OCI-LY7 (cell line): ENCODE results near the gene SLC4A5. TPM values are rescaled to one million over a fixed set of nuclear protein-coding genes. Genes with fewer than 3 reads are reported as not detected.

Experiments
- BruUV-seq: library from RNA; stranded (reverse); fragments of 400-500 nt; replicated peaks from 2 replicates; lab custom pipeline; 2021; lab: Mats Ljungman, UMichigan
- CTCF ChIA-PET: fragments of 300-600 bp; sonication (Branson Sonifier 250); formaldehyde crosslinking; loops from one replicate; lab custom pipeline; 2022; ENCODE audit warnings: antibody characterized with exemption; ENCODE audit not compliant: unreplicated experiment; lab: Charles Lee
- POLR2A ChIA-PET: fragments of 300-600 bp; sonication (Branson Sonifier 250); formaldehyde crosslinking; loops from one replicate; lab custom pipeline; 2022; ENCODE audit warnings: antibody characterized with exemption; lab: Charles Lee
- DNase-seq: peaks from one replicate; pipeline ENCODE4 v3.0.0-alpha.2; 2015; ENCODE audit warnings: low spot score
- H2AFZ ChIP-seq: fragments of 200-600 bp; sonication (generic), shearing (Covaris generic); 2 replicates; pipeline ENCODE4 v1.6.1; 2014; ENCODE audit warnings: mild to moderate bottlenecking, antibody characterized with exemption, low read length, moderate library complexity
- H3K27ac ChIP-seq: fragments of 200-600 bp; sonication (generic); 2 replicates; pipeline ENCODE4 v1.5.1; 2014; ENCODE audit warnings: mixed run types, low read depth, mild to moderate bottlenecking, moderate library complexity, low read length, inconsistent platforms; ENCODE audit not compliant: poor library complexity, severe bottlenecking
- H3K36me3 ChIP-seq: fragments of 200-600 bp; sonication (generic); 2 replicates; pipeline ENCODE4 v1.6.1; 2014; ENCODE audit warnings: mild to moderate bottlenecking, antibody characterized with exemption, low read length, moderate library complexity, mixed read lengths; ENCODE audit not compliant: insufficient read depth
- H3K4me1 ChIP-seq: fragments of 200-600 bp; sonication (generic); 2 replicates; pipeline ENCODE4 v1.5.1; 2014; ENCODE audit warnings: mild to moderate bottlenecking, low read length; ENCODE audit not compliant: insufficient read depth, poor library complexity, severe bottlenecking
- H3K4me2 ChIP-seq: fragments of 200-600 bp; sonication (generic); 2 replicates; pipeline ENCODE4 v1.6.1; 2014; ENCODE audit warnings: mild to moderate bottlenecking, low read length
- H3K4me3 ChIP-seq: fragments of 200-600 bp; sonication (generic); 2 replicates; pipeline ENCODE4 v1.5.1; 2014; ENCODE audit warnings: mild to moderate bottlenecking, low read depth, low read length; ENCODE audit not compliant: poor library complexity, severe bottlenecking
- H3K79me2 ChIP-seq: fragments of 200-600 bp; sonication (generic); 2 replicates; pipeline ENCODE4 v1.6.1; 2016; ENCODE audit warnings: low read depth, mild to moderate bottlenecking, low read length, moderate library complexity, mixed read lengths; ENCODE audit not compliant: insufficient read depth
- H3K9me2 ChIP-seq: fragments of 200-600 bp; sonication (generic); 2 replicates; pipeline ENCODE4 v1.6.1; 2016; ENCODE audit warnings: mild to moderate bottlenecking, low read length, mixed read lengths; ENCODE audit not compliant: insufficient read depth
- H3K9me3 ChIP-seq: fragments of 200-600 bp; sonication (generic); 2 replicates; pipeline ENCODE4 v1.6.1; 2014; ENCODE audit warnings: mild to moderate bottlenecking, mixed run types, low read length, mixed read lengths
- H4K20me1 ChIP-seq: fragments of 200-600 bp; sonication (generic); 2 replicates; pipeline ENCODE4 v1.6.1; 2014; ENCODE audit warnings: mild to moderate bottlenecking, antibody characterized with exemption, low read length, moderate library complexity, mixed read lengths; ENCODE audit not compliant: insufficient read depth
- CTCF ChIP-seq: fragments of 200-600 bp; sonication (generic); conservative IDR thresholded peaks from 2 replicates; pipeline ENCODE4 v1.5.1; 2014; ENCODE audit warnings: mild to moderate bottlenecking, antibody characterized with exemption, low read length, moderate library complexity, mixed read lengths
- EZH2phosphoT487 ChIP-seq: fragments of 200-600 bp; sonication (generic); IDR thresholded peaks from 2 replicates; pipeline ENCODE4 v1.6.1; 2018; ENCODE audit warnings: low read depth, borderline replicate concordance, mild to moderate bottlenecking, mixed run types, antibody characterized with exemption, low read length, moderate library complexity, mixed read lengths
- intact Hi-C: fragments of 100-400 bp; cut with micrococcal nuclease; formaldehyde crosslinking; loops from one replicate; pipeline ENCODE4 v1.10.0; 2022; ENCODE audit not compliant: unreplicated experiment
- total RNA-seq, 2 experiments: library from RNA; depleted of rRNA in 1 of 2; stranded (reverse); fragments of >200 nt in 1 of 2; shearing (Covaris generic) in 1 of 2; gene quantifications; 2 replicates each; pipeline ENCODE4 v1.2.3, GENCODE V29; 2014 to 2022

Gene SLC4A5
- total RNA-seq, 2 experiments from 2014 or later: 1.2 to 7.0 TPM

DNA sequence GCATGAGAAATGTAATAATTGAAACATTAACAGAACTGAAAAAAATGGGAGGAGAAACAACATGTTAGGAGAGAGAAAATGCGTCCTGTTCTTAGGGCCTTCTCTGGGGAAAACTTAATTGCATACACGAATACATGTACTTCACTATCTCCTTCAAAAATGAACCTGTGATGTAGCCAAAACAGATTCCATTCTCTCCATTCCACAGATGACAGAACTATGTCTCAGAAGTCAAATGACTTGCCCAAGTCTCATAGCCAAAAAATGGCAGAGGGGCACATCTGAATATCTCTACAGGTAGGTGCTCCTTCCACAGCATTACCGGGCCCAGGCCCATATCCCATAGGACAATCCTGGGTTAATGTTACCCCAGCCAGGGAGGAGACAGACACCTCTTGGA, 40.8 kb upstream of the SLC4A5 start:
- ChIA-PET CTCF (no interaction called here), POLR2A (no interaction called here)
- no peaks in the 10 kb centered on the region for H3K9me2 ChIP-seq
- H3K4me2 ChIP-seq: no peak overlapping the region
- TF ChIP-seq EZH2phosphoT487 (no peak), CTCF (no peak)
- peaks cover 22% of the 10 kb centered on the region; the same call in 1 of the 2 replicates for H3K36me3 ChIP-seq
- no peaks in the 10 kb centered on the region for H3K9me3 ChIP-seq
- BruUV-seq: no TSS peak
- H3K4me3 ChIP-seq: no peak overlapping the region
- H3K27ac ChIP-seq: no peak overlapping the region
- peaks cover 9% of the 10 kb centered on the region for H3K4me1 ChIP-seq
- intact Hi-C loops: no loop called here
- no peak for DNase-seq
- no peak overlapping the region for H2AFZ ChIP-seq
- 0 out of 2 replicates have a peak, but pooled peaks cover 6% of the 10 kb centered on the region for H4K20me1 ChIP-seq
- H3K79me2 ChIP-seq: no peaks in the 10 kb centered on the region; the same call in 1 of the 2 replicates

DNA sequence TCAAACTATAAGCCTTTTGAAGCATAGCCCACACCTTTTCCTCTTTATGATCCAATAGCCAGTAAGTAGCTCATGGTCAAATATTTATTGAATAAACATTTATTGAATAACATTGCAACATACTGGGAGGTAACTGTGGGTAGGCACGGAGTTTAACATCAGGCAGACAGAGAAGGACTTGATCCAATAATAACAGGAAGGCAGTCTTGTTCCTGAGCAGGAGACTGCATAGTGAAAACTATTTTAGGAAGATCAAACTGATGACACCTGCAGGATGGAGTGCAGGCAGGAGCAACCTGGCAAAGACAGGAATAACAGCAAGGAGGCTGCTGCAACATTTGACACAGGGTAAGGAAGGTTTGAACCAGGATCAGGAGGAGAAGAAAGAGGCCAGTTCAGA, 40.0 kb upstream of the SLC4A5 start:
- no peaks in the 10 kb centered on the region for H3K9me2 ChIP-seq
- 0 out of 2 replicates have a peak, but pooled peaks cover 7% of the 10 kb centered on the region for H4K20me1 ChIP-seq
- ChIA-PET CTCF (no interaction called here), POLR2A (interaction anchor here (0.5 kb wide), 1 partner anchor 480 kb away, joined by 7 read pairs; no protein-coding TSS in a partner anchor)
- H3K27ac ChIP-seq: no peak overlapping the region
- H3K9me3 ChIP-seq: no peaks in the 10 kb centered on the region
- intact Hi-C loops: no loop called here
- no peaks in the 10 kb centered on the region; the same call in 1 of the 2 replicates for H3K79me2 ChIP-seq
- TF ChIP-seq EZH2phosphoT487 (no peak), CTCF (no peak)
- peaks cover 22% of the 10 kb centered on the region; the same call in 1 of the 2 replicates for H3K36me3 ChIP-seq
- BruUV-seq: no TSS peak
- H3K4me3 ChIP-seq: no peak overlapping the region
- H2AFZ ChIP-seq: no peak overlapping the region
- H3K4me1 ChIP-seq: peaks cover 9% of the 10 kb centered on the region
- DNase-seq: no peak
- no peak overlapping the region for H3K4me2 ChIP-seq

- H4K20me1 ChIP-seq: 0 out of 2 replicates have a peak, but pooled peaks cover 7% of the 10 kb centered on the region
- no peak overlapping the region for H3K4me3 ChIP-seq
- H3K36me3 ChIP-seq: peaks cover 34% of the 10 kb centered on the region; the same call in 1 of the 2 replicates
- ChIA-PET CTCF (interaction anchor here (0.6 kb wide), 1 partner anchor 185 kb away, joined by 3 read pairs; no protein-coding TSS in a partner anchor), POLR2A (interaction anchor here (0.6 to 1.0 kb wide), 5 partner anchors 10 to 75 kb away, joined by 3 to 4 read pairs (median 4); no protein-coding TSS in a partner anchor)
- H2AFZ ChIP-seq: no peak overlapping the region
- no peak overlapping the region for H3K27ac ChIP-seq
- H3K9me2 ChIP-seq: no peaks in the 10 kb centered on the region
- H3K4me1 ChIP-seq: peaks cover 9% of the 10 kb centered on the region
- no TSS peak for BruUV-seq
- no peaks in the 10 kb centered on the region for H3K79me2 ChIP-seq
- no peaks in the 10 kb centered on the region for H3K9me3 ChIP-seq
- TF ChIP-seq CTCF (no peak), EZH2phosphoT487 (no peak)
- DNase-seq: no peak
- intact Hi-C loops: no loop called here
- H3K4me2 ChIP-seq: no peak overlapping the region
Measured at GRCh38 chr2:74381751-74382150, 38.5 kb upstream of the SLC4A5 start.
